HG02610 (cell line): ENCODE measurements around the gene DBNDD1.

Experiments used
- ATAC-seq: cut with Tn5 transposase; IDR thresholded peaks from one replicate; pipeline ENCODE4 v1.9.1; 2021; ENCODE audit warnings: mild to moderate bottlenecking, moderate library complexity; ENCODE audit not compliant: unreplicated experiment

DBNDD1 gene

DNA sequence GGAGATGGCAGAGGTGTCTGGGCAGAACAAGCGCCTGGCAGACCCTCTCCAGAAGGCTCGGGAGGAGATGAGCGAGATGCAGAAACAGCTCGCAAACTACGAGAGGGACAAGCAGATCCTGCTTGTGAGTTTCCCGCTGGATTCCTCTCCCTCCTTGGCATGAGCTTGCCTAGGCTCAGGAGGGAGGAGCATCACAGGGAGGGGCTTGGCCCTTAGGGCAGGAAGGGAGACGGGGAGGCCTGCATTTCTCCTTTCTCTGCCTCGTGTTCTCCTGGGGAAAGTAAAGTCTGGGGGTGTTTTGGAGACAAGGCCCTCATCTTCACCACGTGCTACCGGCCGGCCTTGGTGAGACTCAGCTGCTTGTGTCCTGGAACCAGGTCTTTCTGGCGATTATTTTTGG lies 18.0 kb upstream of the DBNDD1 start:
- ATAC-seq: no peak

DNA sequence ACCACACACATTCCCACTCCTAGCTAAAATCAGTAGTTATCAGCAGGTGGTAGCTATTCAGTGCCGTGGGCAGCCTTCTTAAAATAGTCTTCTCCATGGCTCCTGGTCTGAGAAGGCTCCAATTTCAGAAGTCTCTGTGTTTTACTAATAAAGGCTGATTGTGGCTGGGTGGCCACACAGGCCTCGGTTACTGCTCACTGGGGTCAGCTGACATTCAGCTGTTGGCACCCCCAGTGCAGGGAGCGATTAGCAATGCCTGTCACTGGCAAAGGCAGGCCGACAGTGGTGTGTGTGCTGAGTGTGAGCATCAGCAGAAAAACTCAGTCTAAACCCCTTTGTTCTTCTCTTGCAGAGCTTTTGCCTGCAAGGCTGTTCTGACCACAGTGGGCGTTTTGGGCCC lies 16.6 kb upstream of the DBNDD1 start:
- ATAC-seq: no peak

DNA sequence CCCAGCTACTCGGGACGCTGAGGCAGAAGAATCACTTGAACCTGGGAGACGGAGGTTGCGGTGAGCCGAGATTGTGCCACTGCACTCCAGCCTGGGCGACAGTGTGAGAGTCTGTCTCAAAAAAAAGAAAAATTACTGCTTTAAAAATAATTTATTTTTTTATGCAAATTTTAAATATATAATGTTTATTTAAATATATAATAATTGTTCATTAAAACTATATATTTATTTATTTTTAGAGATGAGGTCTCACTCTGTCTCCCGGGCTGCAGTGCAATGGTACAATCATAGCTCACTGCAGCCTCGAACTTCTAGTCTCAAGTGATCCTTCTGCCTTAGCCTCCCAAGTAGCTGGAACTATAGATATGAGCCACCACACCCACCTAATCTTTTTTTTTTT lies 15.2 kb upstream of the DBNDD1 start:
- no peak for ATAC-seq

DNA sequence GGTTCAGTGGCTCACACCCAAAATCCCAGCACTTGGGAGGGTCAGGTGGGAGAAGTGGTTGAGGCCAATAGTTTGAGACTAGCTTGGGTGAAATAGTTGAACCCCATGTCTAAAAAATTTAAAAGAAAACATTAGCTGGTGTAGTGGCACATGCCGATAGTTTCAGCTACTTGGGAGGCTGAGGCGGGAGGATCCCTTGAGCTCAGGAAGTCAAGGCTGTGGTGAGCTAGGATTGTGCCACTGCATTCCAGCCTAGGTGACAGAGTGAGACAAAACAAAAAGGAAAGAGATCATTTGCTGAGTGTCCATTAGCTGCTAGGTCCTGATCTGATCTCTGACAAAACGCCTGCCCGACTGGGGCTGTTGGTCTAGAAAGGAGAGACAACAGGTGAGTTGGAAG lies 14.1 kb upstream of the DBNDD1 start:
- ATAC-seq: no peak

DNA sequence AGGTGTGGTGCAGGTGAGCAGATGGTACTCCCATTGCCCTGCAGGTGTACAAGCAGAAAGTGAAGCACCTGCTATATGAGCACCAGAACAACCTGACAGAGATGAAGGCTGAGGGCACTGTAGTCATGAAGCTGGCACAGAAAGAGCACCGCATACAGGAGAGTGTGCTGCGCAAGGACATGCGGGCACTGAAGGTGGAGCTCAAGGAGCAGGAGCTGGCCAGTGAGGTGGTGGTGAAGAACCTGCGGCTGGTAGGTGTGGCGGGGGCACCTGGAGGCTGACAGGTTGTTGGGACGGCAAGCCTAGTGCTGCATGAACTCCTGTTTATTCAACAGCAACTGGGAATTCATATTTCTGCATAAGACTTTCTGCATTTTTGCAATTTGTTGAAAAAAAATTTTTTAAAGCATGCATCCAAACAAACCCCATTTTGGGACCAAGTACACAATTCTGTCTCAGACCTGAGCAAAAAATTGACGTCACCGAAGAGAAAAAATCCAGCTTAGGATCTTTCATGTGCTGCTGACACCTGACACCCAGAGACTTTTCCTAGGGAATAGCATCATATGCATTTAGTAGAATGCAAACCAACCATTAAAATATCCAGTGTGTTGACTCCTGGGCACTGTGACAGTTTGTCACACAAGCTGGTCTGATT lies 13.5 kb upstream of the DBNDD1 start:
- ATAC-seq: no peak

DNA sequence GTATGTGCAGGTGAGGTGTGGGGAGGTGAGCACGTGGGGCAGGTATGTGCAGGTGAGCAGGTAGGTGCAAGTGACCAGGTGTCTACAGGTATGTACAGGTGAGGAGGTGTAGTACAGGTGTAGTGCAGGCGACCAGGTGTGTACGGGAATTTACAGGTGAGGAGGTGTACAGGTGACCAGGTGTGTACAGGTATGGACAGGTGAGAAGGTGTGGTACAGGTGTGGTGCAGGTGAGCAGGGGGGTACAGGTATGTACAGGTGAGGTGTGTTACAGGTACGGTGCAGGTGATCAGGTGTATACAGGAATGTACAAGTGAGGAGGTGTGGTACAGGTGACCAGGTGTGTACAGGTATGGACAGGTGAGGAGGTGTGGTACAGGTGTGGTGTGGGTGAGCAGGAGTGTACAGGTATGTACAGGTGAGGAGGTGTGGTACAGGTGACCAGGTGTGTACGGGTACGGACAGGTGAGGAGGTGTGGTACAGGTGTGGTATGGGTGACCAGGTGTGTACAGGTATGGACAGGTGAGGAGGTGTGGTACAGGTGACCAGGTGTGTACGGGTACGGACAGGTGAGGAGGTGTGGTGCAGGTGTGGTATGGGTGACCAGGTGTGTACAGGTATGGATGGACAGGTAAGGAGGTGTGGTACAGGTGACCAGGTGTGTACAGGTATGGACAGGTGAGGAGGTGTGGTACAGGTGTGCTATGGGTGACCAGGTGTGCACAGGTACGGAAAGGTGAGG lies 12.8 kb upstream of the DBNDD1 start:
- ATAC-seq: no peak

DNA sequence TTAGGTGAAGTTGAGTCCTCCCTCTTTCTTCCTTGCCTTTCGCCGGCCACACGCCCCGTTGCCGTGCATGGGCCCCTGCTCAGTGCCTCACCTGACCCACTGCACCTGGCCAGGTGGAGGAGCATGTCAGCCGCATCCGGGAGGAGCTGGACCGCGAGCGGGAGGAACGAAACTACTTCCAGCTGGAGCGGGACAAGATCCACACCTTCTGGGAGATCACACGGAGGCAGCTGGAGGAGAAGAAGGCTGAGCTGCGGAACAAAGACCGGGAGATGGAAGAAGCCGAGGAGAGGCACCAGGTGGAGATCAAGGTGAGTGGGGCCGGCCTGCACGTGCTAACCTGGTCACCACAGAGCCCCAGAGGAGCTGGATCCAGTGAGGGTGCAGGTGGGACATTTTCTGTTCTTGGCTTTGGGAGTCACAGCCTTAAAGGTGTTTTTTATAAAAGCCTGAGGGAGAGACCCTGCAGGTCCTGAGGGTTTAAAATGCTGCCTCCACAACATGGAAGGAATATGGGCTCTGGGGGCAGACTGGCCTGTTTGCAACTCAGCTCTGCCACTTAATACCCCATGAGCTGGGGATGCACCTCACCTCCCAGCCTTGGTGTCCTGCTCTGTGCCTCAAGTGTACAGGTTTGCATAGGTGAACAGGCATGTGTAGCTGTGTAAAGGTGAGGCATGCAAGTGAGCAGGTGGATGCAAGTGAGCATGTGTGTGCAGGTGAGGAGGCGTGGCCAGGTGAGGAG lies 12.1 kb upstream of the DBNDD1 start:
- no peak for ATAC-seq

DNA sequence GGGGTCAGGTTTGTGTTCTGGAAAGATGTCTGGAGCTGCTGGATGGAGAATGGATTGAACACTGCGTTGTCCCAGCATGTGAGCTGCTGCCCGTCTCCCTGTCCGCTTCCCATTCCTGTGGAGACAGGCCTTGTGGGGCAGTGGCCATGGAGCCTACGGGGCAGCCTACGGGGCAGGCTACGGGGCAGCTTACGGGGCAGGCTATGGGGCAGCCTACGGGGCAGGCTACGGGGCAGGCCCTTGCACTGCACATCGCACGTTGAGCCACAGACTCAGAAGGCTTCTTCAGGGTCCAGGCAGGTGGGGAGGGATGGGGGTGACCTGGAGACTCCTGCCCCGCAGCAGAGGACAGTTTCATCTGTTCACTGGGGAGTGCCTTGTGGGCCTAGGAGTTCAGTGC lies 9.7 kb upstream of the DBNDD1 start:
- ATAC-seq: no peak

DNA sequence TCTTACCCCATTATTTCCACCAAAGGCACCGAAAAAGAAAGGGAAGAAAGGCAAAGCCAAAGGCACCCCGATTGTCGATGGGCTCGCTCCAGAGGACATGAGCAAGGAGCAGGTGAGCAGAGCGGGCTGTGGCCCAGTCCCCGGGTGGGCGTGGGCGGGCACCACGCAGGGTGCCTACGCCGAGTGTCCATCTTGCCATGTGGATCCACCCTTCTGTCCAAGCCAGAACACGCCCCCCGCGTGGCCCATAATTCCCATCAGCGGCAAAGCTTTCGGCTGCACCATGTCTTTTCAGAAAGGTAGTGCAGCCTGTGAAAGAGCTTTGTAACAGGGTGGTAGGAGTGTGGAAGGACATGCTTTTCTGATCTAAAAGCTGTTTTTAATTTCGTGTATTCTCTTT lies 8.4 kb upstream of the DBNDD1 start:
- ATAC-seq: no peak

DNA sequence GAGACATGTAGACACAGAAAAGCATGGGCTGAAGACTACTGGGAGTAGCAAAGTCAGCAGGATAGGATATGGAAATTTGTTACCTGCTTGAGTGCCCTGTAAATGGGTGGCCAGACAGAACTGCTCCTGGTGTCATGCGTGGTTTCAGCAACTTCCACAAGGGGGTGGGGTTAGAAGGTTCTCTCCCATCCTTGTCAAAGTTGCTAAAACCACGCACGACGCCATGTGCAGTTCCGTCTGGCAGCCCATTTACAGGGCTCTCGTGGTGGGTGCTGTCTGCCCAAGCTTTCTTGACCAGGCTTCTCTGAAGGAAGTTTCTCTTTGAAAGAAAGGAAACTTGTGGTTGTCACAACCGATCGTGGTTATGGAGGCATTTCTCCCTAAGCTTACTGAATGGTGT lies 6.9 kb upstream of the DBNDD1 start:
- ATAC-seq: no peak

DNA sequence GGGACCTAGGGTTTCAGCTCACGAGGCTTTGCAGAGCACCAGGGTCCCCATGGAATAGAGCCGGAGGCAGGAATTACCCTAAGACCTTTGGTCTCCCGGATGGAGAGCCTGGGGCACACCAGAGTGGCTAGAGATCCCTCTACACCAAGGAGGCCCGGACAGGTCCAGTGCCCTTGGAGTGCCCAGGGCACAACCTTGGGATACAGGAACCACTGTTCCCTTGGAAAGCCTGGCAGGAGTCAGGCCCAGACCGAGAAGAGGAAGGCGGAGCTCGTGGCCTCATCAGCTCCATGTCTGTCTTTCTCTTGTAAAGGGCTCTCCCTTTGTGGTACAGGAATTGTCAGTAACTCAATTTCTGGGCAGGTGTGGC lies 3.8 kb upstream of the DBNDD1 start:
- ATAC-seq: no peak

DNA sequence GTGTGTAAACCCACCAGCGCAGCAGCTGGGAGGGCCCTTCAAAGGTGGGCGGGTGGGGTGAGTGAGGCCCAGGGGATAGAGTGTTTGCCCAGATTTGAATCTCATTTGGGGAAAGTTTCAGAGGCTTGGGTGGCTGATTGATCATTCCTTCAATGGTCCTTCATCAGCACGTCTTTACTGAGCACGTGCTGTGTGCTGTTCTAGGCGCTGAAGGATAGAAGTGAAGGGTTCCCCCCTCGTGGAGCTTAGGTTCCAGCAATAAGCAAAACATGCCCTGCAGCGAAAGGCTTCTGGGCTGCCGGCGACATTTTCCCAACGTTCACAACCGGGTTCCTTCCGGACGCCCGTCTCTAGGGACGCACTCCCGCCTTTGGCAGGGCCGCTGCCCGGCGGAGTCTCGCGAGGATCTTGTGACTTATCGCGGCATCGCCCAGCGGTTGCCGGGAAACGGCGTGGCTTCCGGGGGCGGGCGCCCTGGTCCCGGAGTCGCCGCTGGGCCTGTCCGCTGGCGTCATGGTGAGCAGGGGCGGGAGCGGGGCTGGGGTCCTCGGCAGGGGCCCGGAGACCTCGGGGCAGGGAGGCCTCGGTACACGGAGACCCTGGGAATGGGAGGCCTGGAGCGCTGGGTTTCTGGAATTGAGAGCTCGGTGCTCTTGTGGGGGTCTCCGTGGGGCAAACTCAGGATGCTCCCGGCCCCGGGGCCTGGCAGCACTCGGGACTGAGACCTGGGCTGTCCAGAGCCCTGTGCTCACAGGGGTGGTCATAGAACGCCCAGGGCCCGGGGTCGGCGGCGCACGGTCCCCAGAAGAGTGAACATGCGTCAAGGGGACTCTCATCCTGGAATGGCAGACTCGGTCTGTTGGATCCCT lies 3.2 kb upstream of the DBNDD1 start:
- ATAC-seq: peak; percentile 86

DNA sequence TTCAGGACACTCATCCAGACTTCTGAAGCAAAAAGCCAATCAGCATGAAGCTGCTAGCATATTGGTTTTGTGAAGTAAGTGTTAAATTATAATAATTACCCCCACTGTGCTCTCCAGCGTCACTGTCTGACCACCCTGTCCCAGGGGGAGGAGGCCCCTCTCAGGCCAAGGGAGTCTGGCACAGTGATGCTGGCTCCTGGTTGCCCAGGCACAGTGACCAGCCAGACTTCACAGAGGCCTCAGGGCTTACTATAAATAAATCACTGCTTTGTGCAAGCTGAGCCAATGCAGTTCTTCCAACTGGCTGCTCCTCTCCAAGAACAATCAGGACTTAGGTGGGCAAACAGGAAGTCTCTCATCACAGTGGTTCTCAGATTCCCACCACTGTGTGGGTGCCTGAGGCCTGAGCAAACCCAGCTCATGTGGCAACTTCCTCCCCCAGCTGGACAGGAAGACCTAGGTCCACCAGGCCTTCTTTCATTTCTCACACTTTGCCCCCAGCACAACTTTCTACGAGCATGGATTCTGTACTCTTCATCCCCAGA lies 1.7 kb upstream of the DBNDD1 start:
- no peak for ATAC-seq

DNA sequence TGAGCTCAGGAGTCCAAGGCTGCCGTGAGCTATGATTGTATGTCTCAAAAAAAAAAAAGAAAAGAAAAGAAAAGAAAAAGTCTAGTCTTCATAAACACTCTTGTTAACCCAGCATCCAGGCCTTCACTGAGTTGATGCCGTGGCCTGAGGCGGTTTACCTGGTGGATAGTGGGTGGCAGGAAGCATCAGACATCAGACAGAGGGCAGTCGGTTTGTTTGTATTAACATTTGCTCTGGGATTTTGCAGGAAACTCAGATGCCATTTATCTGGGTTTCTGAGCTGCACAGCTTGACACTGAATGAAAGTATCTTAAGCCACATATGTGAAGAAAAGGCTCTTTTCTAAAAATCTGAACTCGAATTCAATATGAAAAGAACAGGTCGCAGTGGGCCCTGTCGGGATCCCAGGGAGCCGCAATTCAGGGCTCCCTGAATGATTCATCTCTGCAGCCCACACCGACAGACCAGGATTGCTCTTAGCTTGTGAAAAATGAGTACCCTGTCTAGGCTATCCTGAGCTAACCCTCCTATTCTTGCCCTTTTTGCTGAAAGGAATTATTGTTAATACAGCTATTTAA lies 1.1 kb upstream of the DBNDD1 start:
- no peak for ATAC-seq

DNA sequence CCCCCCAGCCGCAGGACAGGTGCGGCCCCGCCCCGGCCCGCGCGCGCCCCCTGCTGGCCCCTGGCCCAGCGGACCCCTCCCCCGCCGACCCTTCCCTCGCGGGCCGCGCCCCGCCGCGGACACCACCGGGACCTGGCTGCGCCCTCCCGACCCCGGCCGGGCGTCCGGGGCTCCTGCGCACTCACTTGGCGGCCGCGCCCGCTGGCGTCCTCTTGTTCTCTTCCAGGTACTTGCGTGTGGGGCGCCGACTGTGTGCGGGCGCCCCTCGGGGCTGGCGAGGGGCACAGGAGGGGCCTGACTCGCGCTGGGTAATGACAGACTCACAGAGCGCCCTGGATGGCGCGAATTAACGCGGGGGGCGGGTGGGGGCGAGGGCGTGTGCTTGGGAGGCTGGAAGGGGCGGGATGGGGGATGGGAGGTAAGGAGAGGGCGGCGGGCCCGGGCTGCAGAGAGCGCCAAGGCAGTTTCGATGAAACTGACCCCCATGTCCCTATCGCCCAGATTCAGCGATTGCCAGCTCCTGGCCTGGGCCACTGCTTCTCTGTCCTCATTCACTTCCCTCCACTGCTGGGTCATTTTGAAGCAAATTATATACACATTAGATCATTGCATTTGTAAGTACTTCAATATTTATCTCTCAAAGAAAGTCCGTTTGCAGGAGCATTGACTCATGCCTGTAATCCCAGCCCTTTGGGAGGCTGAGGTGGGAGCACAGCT lies 445 bp upstream of the DBNDD1 start:
- ATAC-seq: no peak

DNA sequence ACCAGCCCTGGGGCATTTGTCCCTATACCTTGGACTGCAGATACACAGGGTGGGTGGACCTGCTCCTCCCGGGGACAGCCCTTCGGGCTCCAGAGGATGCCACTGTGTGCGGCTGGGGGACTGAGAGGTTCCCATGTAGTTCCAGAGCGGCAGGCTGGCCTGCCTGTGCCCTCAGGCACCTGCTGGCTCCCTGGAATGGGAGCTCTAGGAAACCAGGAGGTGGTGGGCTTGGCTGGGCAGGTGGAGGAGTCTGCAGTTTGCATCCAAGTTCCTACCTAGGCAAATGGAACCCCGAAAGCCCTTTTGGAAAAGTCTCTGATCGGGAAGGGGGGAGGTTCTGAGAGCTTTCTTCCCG lies 982 bp downstream of the DBNDD1 start:
- no peak for ATAC-seq

DNA sequence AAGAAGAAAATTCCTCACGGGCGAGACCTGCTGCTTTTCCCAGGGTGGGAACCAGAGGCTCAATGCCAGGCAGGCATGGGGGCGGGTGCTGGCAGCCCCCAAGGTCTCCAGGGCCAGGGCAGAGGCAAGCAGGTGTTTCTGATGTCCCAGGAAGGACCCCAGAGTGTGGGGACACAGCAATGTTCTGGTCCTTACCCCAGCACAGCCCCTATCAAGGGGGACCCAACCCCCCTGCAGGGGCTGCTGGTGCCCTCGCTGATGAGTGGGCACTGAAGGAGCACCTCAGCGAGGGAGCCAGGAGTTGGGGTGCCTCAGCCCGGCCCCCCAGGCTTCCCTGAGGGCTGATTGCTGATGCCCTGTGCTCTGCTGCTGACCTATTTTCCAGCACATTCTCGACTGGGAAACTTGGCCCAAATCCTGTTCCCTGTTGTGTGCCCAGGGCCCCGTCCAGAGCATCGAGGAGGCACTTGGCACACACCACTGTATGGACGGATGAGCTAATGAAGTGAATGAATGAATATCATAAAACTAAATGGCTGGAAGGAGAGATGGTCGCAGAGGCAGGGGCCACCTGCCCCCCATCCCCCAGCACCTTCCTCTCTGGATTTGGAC lies 2.8 kb downstream of the DBNDD1 start:
- ATAC-seq: no peak

DNA sequence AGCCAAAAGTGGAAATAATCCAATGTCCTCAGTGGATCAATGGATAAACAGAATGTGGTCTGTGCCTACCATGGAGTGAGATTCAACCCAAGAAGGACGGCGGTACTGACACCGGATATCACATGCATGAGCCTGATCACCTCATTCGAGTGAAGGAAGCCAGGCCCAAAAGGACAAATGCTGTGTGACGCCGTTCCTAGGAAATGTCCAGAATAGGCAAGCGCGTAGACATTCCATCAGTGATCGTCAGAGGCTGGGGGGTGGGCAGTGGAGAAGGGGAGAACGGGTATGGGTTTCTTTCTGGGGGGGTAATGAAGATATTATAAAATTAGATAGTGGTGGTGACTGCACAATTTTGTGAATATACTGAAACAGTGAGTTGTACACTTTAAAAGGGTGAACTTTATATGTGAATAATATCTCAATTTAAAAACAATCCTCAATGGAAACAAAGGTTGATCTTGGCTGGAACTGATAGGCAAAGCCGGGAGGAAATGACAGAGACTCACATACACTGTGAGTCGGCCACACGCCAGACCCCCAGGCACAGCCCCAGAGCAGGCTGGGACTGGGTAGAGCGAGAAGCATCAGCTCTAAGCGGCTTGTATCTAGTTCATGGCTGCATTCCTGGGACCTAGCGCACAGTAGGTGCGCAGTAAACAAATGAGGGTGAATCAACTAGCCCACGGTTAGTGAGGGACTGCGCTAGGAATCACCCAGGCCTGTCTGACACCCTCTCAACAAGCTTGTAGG lies 3.5 kb downstream of the DBNDD1 start:
- no peak for ATAC-seq
